AML-193 (cell line): ENCODE measurements around the gene CHPT1.

ENCODE experiments used
- DNase-seq, 2 experiments: peaks; one replicate each; lab custom pipeline; 2025; lab: John Stamatoyannopoulos, UW

The CHPT1 gene

GRCh38 chr12:101763246-101763931 is 65.9 kb downstream of the CHPT1 start:
- DNase-seq = peak in 1 of 2 experiments; percentile 25

- DNase-seq = no peak
Observed at GRCh38 chr12:101764051-101764792, 66.8 kb downstream of the CHPT1 start.

DNA sequence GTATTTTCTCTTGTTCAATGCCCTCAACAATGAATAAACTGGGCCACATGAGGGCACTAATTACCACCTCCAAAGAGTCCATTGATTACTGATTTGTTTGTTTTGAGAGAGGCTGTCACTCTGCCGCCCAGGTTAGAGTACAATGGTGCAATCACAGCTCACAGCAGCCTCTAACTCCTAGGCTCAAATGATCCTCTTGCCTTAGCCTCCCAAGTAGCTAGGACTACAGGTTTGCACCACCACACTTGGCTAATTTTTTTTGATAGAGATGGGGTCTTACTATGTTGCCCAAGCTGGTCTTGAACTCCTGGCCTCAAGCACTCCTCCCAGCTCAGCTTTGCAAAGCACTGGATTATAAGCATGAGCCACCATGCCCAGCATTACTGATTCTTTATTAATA is 70.1 kb downstream of the CHPT1 start:
- DNase-seq = no peak

DNA sequence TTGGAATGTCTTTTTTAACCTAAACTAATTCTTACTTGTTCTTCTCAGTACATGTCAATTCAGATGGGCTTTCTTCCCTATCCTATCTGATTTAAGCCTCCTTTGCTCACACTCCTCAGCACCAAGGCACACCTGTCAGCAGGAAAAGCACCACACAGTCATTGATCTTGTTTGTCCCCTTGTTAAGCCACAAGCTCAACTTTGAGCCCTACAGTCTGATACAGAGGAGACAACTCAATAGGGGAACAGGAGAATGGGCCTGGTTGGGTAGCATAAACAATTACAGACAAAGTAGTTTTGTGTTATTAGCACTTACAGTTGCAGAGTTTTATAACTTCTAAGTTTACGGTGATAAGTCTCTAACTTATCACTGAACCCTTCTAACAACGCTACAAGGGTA is 71.3 kb downstream of the CHPT1 start:
- DNase-seq = no peak

DNA sequence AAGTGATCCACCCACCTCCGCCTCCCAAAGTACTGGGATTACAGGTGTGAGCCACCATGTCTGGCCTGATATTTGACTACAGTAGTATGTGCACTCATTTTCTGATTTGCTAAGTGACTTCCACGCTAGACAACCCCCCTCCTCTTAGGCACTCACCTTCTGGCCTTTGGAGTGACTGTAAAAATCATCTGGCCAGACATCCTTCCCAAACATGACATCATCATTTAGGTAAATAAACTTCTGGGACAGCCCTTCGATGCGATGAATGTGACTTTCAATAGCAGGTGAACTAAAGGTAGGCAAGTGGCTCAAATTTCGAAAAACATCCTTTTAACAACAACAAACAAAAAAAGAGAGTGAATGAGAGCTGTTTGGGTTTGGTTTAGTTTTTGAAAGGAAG is 72.4 kb downstream of the CHPT1 start:
- no peak for DNase-seq

DNA sequence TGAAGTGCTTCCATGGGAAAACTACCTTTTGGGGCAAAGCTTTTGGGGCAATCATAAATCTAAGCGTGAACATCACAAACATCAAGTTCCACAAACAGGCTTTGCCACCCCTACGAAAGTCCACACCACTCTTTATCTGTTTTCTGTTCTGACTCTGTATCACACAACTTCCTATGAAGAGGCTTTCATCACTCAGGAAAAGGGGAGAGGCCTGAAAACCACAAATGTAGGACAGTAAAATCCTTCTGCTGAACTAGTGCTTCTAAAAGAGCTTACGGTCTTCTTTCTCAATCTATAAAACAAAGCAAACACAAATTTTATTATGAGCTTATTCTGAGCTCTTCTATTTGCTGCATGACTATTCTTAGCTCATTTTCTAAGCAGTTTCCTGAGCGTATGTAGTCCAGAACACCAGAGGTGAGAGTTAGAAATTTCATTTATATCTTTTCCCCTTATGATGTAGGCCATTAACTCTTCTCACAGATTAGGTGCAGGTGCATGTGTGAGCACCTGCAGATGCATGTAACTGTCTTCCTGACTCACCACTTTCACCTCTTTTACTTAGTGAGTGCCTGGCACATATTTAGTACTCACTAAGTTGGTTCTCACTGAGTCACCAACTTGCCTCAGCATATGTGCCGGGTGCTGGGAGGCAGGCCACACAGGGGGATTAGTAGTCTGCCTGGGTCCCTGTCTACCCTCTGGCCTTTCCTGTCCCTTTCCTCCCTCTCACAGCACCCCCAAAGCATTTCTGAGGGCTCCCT is 74.8 kb downstream of the CHPT1 start:
- DNase-seq = peak; percentile 81 to 82

DNA sequence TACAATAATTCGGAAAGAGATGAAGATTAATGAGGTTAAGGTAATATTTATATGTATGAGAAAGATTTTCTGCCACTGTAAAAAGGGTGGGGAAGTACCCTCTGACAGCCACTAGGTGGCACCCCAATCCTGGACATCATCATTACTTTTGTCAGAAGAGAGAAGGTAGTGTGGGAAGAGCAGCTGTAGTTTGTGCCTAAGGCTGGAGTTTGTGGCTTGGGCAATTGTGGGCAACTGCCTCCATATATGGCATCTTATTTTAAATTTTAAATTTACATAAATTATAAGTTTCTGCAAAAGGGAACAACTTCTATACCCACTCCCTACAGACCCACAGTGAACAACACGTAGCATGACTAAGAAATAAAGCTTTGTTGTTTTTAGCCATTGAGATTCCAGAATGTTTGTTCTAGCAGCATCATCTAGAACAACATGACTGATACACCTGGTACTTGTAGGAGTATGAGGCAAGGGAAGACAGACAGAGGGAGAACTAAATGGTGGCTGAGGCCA is 76.3 kb downstream of the CHPT1 start:
- peak; percentile 79 to 82 for DNase-seq

DNA sequence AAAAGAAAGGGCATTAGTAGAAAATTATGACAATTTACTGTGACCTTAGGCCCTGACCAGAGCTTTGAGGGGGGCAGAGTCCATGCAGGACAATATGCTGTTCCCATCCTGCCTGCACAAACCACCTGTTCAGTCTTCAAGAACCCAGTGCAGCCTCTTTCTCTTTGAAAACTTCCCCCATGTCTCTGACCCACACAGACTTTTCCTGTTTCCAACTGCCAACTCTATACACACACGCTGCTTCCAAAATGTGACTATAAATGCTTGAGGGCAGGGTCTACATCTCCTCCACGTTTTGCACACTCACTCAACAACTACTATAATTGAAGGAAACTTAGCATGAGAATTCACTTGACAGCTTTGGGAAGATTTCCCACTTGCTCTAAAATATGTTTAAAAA is 78.4 kb downstream of the CHPT1 start:
- peak; percentile 7 to 8 for DNase-seq

GRCh38 chr12:101777485-101777884 is 80.0 kb downstream of the CHPT1 start:
- peak; percentile 17 to 46 for DNase-seq

DNA sequence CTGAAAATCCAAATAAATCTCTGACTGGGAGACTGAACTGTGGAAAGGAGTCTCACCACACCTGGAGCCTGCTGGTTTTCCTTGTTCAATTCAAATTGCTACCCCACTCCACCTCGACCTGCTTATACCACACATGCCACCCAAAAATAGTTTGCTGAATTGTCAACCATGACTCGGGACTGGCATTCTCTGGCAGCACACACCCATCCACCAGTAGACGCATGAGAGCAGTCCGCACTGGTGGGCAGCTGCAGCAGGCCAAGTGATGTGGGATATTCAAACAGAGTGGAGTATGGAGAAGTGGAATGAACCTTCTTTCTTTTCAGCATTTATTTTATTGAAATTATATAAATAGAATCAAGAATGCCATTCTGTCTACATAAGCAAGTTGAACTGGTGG is 80.5 kb downstream of the CHPT1 start:
- no peak for DNase-seq
